K562 (cell line): Measurements from ENCODE around the gene NYNRIN. TPM values are rescaled to one million over a fixed set of nuclear protein-coding genes. Genes with fewer than 3 reads are reported as not detected.
A peak's percentile ranks its signal among the peaks of the same experiment; 100 is the strongest.

Experiments
- AFF4 ChIP-seq: sonication (generic); formaldehyde crosslinking; IDR thresholded peaks from 2 replicates; pipeline ENCODE4 v1.8.0; 2023; ENCODE audit warnings: mild to moderate bottlenecking, missing genetic modification reagents
- BRD4 ChIP-seq: fragments of 200-600 bp; sonication (generic); IDR thresholded peaks from 2 replicates; pipeline ENCODE4 v1.6.1; 2017; ENCODE audit warnings: inconsistent platforms
- CBFA2T2 ChIP-seq: fragments of 450-650 bp; conservative IDR thresholded peaks from 2 replicates; pipeline ENCODE4 v1.6.1; 2017; ENCODE audit warnings: mild to moderate bottlenecking
- CEBPG ChIP-seq, 3 experiments: fragments of 200-800 bp in 1 of 3; sonication (Bioruptor generic) in 1 of 3; sonication (generic) in 1 of 3; formaldehyde crosslinking in 1 of 3; IDR thresholded peaks in 2 of 3; conservative IDR thresholded peaks in 1 of 3; 2 replicates each; pipeline versions ENCODE4 v1.6.1 to v1.8.0; 2016 to 2022; ENCODE audit warnings: missing compliant biosample characterization in 2 of 3, missing genetic modification characterization in 2 of 3, mild to moderate bottlenecking in 1 of 3, missing genetic modification reagents in 1 of 3
- CHD4 ChIP-seq: fragments of 200-600 bp; sonication (generic); IDR thresholded peaks from 3 replicates; pipeline ENCODE4 v1.6.1; 2012; ENCODE audit warnings: low read depth, mild to moderate bottlenecking, mixed read lengths, low read length, inconsistent platforms; ENCODE audit not compliant: insufficient read depth, insufficient replicate concordance, poor library complexity, severe bottlenecking
- CREB3L1 ChIP-seq: fragments of 450-650 bp; IDR thresholded peaks from 2 replicates; pipeline ENCODE4 v1.6.1; 2014; ENCODE audit warnings: low read depth, mild to moderate bottlenecking, moderate library complexity, borderline replicate concordance
- ETS2 ChIP-seq: IDR thresholded peaks from 2 replicates; pipeline ENCODE4 v1.6.1; 2016; ENCODE audit warnings: borderline replicate concordance, missing genetic modification characterization, mild to moderate bottlenecking, moderate library complexity, missing compliant biosample characterization; ENCODE audit not compliant: poor library complexity, severe bottlenecking
- GATA2 ChIP-seq: sonication (generic); formaldehyde crosslinking; IDR thresholded peaks from 2 replicates; pipeline ENCODE4 v1.4.0; 2020; ENCODE audit warnings: mild to moderate bottlenecking, missing genetic modification reagents
- PBX2 ChIP-seq, 2 experiments: IDR thresholded peaks in 1 of 2; conservative IDR thresholded peaks in 1 of 2; 2 replicates each; pipeline ENCODE4 v1.6.1; 2016; ENCODE audit warnings: low read depth in 2 of 2, mild to moderate bottlenecking in 1 of 2, missing compliant biosample characterization in 1 of 2, missing genetic modification characterization in 1 of 2, moderate library complexity in 1 of 2
- RBBP5 ChIP-seq: fragments of 200-600 bp; sonication (generic); IDR thresholded peaks from 2 replicates; pipeline ENCODE4 v1.6.1; 2012; ENCODE audit warnings: borderline replicate concordance, mild to moderate bottlenecking, low read length, control low read depth, inconsistent platforms; ENCODE audit not compliant: insufficient read depth, poor library complexity, severe bottlenecking
- SIRT6 ChIP-seq: IDR thresholded peaks from one replicate; pipeline ENCODE4 v1.6.1; 2012; ENCODE audit warnings: low read depth, mild to moderate bottlenecking, control low read depth, inconsistent platforms, low read length, moderate library complexity
- SMC3 ChIP-seq: conservative IDR thresholded peaks from 2 replicates; pipeline ENCODE4 v1.6.1; 2011; ENCODE audit warnings: low read depth, low read length, improper control_type of control experiment; ENCODE audit not compliant: insufficient read depth
- U2AF2 ChIP-seq: fragments of 200-400 bp; formaldehyde crosslinking; optimal IDR thresholded peaks from 2 replicates; pipeline ENCODE3; 2017; ENCODE audit warnings: low read depth, mild to moderate bottlenecking, low read length
- ZBTB26 ChIP-seq: fragments of 450-650 bp; formaldehyde crosslinking; IDR thresholded peaks from 2 replicates; pipeline ENCODE4 v1.4.0; 2022; ENCODE audit warnings: missing genetic modification characterization
- ZFP36 ChIP-seq: fragments of 150-350 bp; IDR thresholded peaks from 2 replicates; pipeline ENCODE4 v1.6.1; 2018; ENCODE audit warnings: low read length, low read depth; ENCODE audit not compliant: partially characterized antibody
- ZNF75A ChIP-seq: fragments of 450-650 bp; formaldehyde crosslinking; IDR thresholded peaks from 2 replicates; pipeline ENCODE4 v1.4.0; 2020; ENCODE audit warnings: mild to moderate bottlenecking
- polyA plus RNA-seq, 8 experiments: library from polyadenylated mRNA; depleted of rRNA in 4 of 8; stranded (reverse) in 5 of 8; unstranded in 3 of 8; fragments of >200 nt; fragmentation: Nextera tagmentation in 2 of 8; fragmentation: Illumina TruSeq in 1 of 8; extraction: Ambion mirVana in 2 of 8; extraction: Trizol in 1 of 8; gene quantifications; 2 replicates each; pipeline versions ENCODE4 v1.2.1 to v1.2.3, GENCODE V29; 2011 to 2014; ENCODE audit warnings: inconsistent platforms in 1 of 8, missing spikeins in 1 of 8
- total RNA-seq, 7 experiments: library from RNA; depleted of rRNA in 6 of 7; stranded (reverse); fragments of >200 nt in 6 of 7; fragmentation: Illumina TruSeq in 2 of 7; extraction: Trizol in 2 of 7; gene quantifications; 2 replicates each; pipeline versions ENCODE4 v1.2.1 to v1.2.3, GENCODE V29; 2011 to 2021; ENCODE audit warnings: low replicate concordance in 1 of 7

The NYNRIN gene
- total and polyA plus RNA-seq, 9 of the 15 experiments (the other 6 are each of a cell fraction or from before 2014, with no cell fraction given) = 0.04 to 1.2 (median 0.28) TPM

GRCh38 chr14:24431569-24432258, 32.9 kb downstream of the NYNRIN start (continued):
- no peak for TF ChIP-seq CBFA2T2
- TF ChIP-seq RBBP5 = no peak
- no peak for TF ChIP-seq BRD4
- TF ChIP-seq ETS2 (tag) = no peak
- no peak for TF ChIP-seq U2AF2
- TF ChIP-seq SMC3 = peak; percentile 92
- no peak for TF ChIP-seq CREB3L1
- 0 out of 2 replicates have a peak, but pooled peaks have one; percentile 20 for TF ChIP-seq GATA2 (CRISPR knock-in tag)
- no peak for TF ChIP-seq CEBPG (CRISPR knock-in tag; IDR thresholded peaks at IDR 0.05)
- no peak for TF ChIP-seq CEBPG (tag; conservative IDR thresholded peaks at IDR 0.05 in 1 of 2, IDR thresholded peaks at IDR 0.05 in 1 of 2)
- no peak for TF ChIP-seq SIRT6
- no peak for TF ChIP-seq PBX2 (CRISPR knock-in tag; IDR thresholded peaks at IDR 0.05; ENCODE audit: low read depth)
- TF ChIP-seq PBX2 (tag; conservative IDR thresholded peaks at IDR 0.05; ENCODE audit: low read depth) = no peak
- TF ChIP-seq ZFP36 = no peak
- peak; percentile 76; the same call in 1 of the 2 replicates for TF ChIP-seq ZBTB26 (CRISPR knock-in tag)
- TF ChIP-seq ZNF75A = no peak
- TF ChIP-seq AFF4 (CRISPR knock-in tag) = no peak
- no peak for TF ChIP-seq CHD4
